GM21526 (cell line): ENCODE results near the gene ZIC5.

Source experiments
- ATAC-seq: cut with Tn5 transposase; IDR thresholded peaks from one replicate; pipeline ENCODE4 v1.9.1; 2021; ENCODE audit warnings: moderate library complexity; ENCODE audit not compliant: unreplicated experiment, low FRiP score

Gene ZIC5

DNA sequence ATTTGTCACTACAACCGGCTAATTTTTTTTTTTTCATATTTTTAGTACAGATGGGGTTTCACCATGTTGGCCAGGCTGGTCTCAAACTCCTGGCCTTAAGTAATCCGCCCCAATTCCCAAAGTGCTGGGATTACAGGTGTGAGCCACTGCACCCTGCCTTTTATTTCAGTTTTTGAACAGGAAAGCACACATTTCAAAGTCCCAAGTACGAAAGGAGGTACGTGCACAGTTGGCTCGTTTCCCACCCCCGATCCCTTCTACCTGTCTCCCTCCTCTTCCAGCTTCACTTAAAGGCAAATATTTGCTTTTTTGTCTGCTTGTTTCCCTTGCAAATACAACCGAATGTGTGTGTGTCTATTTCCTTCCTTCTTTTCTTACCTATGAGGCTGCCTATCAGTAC, 30.5 kb downstream of the ZIC5 start:
- ATAC-seq = no peak

DNA sequence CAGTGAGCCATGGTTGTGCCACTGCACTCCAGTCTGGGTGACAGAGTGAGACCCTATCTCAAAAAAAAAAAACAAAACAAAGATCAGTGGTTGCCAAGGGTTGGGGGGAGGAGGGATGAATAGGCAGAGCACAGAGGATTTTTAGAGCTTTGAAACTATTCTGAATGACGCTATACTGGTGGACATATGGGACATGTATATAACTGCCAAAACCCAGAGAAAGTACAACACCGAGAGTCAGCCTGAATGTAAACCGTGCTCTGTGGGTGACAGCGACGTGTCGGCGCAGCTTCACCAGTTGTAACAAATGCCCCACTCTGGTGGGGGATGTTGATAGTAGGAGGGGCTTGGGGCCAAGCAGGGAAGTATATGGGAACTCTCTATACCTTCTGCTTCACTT, 32.9 kb downstream of the ZIC5 start:
- no peak for ATAC-seq

DNA sequence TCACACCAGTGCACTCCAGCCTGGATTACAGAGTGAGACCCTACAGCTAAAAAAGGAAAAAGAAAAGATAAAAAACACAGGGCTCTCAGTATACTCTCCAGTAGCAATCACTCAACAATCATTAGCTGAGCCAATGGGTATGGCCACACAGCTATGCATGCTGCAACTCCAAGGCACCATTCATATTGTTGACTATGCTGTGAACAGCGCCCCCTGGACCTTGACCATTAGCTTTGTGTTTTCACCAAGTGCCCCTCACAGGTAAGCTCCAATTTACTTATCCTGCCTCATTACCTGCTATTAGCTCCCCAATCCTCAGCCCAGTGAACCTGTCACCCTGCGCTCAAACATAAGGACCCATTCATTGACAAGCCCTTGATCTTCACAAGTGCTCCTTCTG, 35.8 kb downstream of the ZIC5 start:
- ATAC-seq = no peak

DNA sequence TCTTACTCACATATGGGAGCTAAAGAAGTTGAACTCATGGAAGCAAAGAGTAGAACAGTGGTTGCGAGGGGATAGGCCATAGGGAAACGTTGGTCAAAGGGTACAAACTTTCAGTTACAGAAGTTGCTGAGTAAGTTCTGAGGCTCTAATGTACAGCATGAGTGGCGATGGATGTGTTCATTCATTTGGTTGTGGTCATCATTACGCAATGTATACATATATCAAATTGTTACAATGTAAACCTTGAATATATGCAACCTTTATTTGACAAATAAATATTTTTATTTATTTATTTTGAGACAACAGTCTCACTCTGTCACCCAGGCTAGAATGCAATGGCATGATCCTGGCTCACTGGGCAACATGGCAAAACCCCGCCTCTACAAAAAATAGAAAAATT, 38.7 kb downstream of the ZIC5 start:
- ATAC-seq = no peak

DNA sequence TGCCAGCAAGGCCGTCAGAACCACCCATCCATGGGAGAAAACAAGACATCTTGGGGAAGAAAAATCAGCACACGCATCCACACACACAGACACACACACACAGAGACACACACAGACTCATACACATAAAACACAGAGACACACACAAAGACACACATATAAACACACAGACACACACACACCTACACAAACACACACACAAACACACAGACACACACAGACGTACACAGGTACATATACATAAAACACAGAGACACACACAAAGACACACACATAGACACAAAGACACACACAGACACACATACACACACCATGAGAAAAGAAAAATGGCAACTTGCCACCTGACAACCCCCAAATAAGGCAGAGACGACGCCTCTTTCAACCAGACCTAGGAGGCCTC, 40.6 kb downstream of the ZIC5 start:
- ATAC-seq = no peak

DNA sequence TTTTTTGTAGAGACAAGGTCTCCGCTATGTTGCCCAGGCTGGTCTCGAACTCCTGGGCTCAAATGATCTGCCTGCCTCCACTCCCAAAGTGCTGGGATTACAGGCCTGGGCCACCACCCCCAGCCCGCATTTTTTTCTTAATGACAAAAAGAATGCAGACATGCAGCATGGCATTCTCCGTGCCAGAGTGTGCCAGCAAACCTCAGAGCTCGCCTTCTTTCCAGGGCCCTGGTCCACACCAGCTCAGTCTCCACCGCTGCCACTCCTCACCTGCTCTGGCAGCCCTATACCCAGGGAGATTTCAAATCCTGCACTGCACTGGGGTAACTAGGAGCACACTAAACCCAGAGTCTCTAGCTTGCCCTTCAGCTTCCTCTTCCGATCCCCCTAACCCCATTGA, 41.7 kb downstream of the ZIC5 start:
- no peak for ATAC-seq

DNA sequence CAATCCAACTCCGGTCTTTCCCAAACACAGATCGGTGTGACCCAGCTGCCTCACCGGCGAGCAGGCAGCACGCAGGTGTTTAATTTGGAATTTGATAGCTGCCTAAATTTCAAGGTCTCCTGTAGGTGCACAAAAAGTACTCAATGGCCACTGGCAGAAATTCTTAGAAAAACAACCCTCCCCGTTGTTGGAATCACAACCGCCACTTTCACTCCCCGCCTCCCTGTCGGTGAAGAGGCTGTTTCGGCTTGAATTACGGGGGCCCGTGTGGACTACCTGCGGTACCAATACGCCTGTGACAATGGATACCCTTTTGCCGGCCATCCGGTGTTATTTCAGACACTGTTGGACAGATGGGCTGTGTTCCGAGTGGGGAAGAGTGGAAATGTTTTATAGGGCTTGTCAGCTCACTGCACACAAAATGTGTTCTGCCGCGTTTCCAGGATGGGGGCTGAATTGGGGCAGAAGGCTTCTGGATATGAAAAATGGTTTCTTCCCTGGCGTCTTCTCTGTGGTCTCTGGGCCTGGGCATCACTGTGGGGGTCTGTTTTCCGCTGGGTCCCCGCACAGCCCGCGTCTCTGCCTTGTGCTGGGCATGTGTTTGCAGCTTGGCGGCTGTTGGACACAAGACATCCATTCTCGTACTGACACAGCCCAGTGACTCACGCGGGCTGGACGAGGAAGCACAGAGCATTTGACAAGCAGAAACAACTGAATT, 45.4 kb downstream of the ZIC5 start:
- no peak for ATAC-seq

DNA sequence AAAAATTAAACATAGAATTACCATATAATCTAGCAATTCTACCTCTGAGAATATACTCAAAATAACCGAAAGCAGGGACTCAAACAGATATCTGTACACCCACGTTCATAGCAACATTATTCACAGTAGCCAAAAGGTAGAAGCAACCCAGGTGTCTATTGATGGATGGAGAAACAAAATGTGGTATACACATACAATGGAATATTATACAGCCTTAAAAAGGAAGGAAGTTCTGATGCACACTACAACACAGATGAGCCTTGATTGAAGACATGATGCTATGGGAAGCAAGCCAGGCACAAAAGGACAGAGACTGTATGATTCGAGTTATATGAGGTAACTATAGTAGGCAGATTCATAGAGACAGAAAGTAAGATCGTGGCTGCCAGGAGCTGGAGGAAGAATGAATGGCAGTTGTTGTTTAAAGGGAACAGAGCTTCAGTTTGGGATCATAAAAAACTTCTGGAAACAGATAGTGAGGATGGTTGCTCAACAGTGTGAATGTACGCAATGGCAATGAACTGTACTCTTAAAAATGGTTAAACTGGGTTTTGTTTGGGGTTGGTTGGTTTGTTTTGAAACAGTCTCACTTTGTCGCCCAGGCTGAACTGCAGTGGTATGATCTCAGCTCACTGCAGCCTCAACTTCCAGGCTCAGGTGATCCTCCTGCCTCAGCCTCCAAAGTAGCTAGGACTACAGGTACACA, 47.5 kb downstream of the ZIC5 start:
- ATAC-seq = no peak

DNA sequence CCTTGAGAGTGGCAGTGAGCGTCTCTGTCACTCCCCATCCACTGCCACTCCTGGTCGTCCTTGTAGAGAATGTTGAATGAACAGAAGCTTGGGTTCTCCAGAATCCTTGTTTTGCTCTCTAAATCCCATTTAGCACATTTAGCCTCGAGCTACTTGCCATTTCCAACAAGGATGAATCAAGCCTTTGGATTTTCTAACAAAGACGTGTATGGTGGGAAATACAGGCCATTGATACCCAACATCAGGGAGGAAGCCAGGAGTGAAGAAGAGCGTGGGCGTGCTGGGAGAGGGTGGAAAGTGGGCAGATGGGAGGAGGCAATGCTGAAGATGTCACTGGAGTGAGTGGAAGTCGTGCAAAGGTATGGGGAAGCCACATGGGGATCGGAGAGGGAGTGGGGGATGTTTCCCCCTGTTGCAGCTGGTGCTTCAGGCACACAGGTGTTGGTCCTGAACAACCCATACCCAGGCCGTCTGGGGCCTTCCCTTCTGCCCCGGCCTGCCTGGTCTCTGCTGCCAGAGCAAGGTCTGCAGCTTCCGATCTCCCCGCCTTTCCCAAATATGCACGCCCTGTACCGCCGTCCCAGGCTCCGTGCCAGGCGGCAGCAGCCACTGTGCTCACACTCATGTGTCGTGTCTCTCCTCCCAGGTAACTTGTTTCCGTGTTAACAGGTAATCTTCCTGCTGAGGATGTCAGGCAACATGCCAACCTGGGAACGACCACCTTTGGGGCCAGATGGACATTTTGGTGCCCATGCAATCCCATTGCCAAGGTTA, 48.7 kb downstream of the ZIC5 start:
- no peak for ATAC-seq

DNA sequence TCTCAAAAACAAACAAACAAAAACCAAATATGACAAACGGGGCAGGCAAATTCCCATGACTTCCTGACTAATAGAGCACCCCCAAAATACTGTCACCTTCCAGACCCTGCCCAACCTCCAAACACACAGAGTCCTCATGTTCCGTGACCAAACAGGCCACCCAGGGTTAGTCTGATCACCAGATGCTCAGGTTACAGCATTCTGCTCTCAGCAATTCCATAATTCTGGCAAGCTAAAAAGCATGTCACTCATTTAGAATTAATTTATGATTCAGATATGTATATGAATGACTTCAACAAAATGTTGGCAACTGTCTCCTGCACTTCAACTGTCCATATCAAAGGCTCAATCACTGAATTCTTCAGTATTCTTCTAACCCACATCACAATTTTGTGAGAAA, 52.4 kb downstream of the ZIC5 start:
- ATAC-seq = no peak

DNA sequence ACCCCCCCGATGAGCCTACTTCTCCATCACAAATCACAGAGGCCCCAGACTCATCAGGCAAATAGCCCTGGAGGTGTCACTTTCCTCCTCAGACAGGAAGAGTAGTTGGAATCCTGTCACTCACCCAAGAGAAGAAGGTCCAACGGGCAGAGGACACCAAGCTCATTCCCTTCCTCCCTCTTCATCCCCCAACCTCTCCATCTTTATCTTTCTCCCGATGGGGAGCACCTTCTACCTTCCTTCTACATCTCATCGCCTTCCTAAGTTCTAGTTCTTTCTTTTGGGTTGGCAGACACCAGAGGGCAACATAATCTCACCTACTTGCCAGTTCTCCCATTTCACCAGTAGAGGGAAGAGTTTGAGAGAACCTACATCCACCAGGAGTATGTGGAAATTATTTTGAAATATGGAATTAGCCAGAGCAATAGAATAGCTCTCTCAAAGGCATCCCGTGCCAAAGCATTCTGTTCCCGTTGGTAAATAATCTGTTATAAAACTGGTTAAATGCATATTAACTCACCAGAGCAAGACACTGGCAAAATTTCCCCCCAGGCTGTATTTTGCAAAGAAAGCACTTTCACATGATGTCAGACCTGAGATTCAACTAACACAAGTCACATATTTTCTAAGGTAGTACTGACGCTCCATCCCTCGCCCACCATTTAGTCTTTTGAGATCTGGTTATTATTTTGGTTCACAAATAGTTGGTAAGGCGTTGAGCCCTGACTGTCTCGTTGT, 55.0 kb downstream of the ZIC5 start:
- ATAC-seq = no peak

DNA sequence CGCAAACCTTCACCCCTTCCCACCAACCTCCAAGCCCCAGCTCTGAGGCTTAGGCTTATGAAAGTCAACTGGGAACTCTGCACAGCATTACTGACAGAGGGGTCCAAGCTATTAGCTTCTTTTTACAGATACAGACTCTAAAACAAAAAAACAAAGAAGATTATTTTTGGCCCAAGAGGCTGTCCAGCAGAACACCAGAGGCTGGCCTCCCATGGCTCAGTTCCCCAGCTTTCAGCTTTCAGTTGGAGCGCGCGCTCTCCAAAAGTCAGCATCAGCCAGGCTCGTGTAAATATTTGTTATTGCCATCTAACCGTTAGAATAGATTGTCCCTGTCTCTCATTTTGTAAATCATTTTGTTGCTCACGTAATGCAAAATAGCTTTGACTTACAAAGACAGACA, 58.4 kb downstream of the ZIC5 start:
- no peak for ATAC-seq
